ENCODE results near the gene CADM1.

CADM1 gene

GRCh38 chr11:115183136-115183535 lies 321.1 kb downstream of the CADM1 start:
- Histone ChIP-seq H3K4me1 (ENCODE audit: control insufficient read depth, insufficient read depth, low read length) (no peaks in the 10 kb centered on the region), H3K9ac (ENCODE audit: low read length in 2 of 2) (no peak overlapping the region), H3K27me3 (ENCODE audit: control insufficient read depth in 1 of 2, insufficient read depth in 2 of 2, low read length in 2 of 2) (no peaks in the 10 kb centered on the region), H3K9me3 (ENCODE audit: control insufficient read depth in 2 of 2, low read length in 2 of 2) (no peaks in the 10 kb centered on the region), H3K27ac (ENCODE audit: low read length) (no peak overlapping the region), H3K36me3 (ENCODE audit: control insufficient read depth in 2 of 2, insufficient read depth in 2 of 2, low read length in 2 of 2) (no peaks in the 10 kb centered on the region), H3K4me3 (ENCODE audit: low read length in 2 of 2) (no peak overlapping the region)

DNA sequence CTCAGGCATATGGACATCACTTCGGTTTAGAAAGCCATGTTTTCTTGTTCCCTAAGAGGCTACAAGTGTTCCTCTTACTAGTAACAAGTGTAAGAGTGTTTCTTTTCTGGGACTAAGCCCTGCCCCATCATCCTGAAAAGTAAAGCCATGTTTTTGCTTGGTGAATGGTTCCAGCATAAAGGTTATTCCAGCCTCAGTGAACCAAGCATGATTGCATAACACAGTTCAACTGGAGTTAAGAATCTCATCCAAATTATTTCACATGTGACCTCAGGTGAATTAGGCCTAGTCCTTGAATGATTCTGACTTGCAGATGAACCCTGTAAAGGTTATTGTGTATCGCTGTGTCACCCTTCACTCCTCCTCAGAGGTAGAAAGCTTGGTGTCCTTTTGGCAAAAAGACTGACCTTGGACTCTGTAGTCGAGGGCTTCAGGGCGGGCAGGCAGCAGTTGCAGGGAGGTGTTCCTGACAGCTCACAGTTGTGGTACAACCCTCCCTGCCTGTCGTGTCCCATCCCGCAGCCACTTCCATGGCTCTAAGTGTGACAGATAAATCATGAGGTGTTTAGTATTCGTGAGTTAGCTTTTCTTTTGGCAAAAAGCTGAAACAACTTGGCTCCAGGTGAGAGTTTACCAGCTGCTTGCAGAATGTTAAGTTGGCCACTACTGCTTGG lies 321.8 kb downstream of the CADM1 start:
- Histone ChIP-seq H3K9ac (ENCODE audit: low read length in 2 of 2) (no peak overlapping the region), H3K4me3 (ENCODE audit: low read length in 2 of 2) (no peak overlapping the region), H3K4me1 (ENCODE audit: control insufficient read depth, insufficient read depth, low read length) (no peaks in the 10 kb centered on the region), H3K27ac (ENCODE audit: low read length) (no peak overlapping the region), H3K36me3 (ENCODE audit: control insufficient read depth in 2 of 2, insufficient read depth in 2 of 2, low read length in 2 of 2) (no peaks in the 10 kb centered on the region), H3K27me3 (ENCODE audit: control insufficient read depth in 1 of 2, insufficient read depth in 2 of 2, low read length in 2 of 2) (no peaks in the 10 kb centered on the region), H3K9me3 (ENCODE audit: control insufficient read depth in 2 of 2, low read length in 2 of 2) (no peaks in the 10 kb centered on the region)

- no peaks in the 10 kb centered on the region for H3K27me3 ChIP-seq (ENCODE audit: control insufficient read depth in 1 of 2, insufficient read depth in 2 of 2, low read length in 2 of 2)
- no peaks in the 10 kb centered on the region for H3K9me3 ChIP-seq (ENCODE audit: control insufficient read depth in 2 of 2, low read length in 2 of 2)
- H3K4me1 ChIP-seq (ENCODE audit: control insufficient read depth, insufficient read depth, low read length) = no peaks in the 10 kb centered on the region
- H3K27ac ChIP-seq (ENCODE audit: low read length) = no peak overlapping the region
- no peak overlapping the region for H3K4me3 ChIP-seq (ENCODE audit: low read length in 2 of 2)
- no peaks in the 10 kb centered on the region for H3K36me3 ChIP-seq (ENCODE audit: control insufficient read depth in 2 of 2, insufficient read depth in 2 of 2, low read length in 2 of 2)
- H3K9ac ChIP-seq (ENCODE audit: low read length in 2 of 2) = no peak overlapping the region
Measured at GRCh38 chr11:115181538-115181937, 322.7 kb downstream of the CADM1 start.

DNA sequence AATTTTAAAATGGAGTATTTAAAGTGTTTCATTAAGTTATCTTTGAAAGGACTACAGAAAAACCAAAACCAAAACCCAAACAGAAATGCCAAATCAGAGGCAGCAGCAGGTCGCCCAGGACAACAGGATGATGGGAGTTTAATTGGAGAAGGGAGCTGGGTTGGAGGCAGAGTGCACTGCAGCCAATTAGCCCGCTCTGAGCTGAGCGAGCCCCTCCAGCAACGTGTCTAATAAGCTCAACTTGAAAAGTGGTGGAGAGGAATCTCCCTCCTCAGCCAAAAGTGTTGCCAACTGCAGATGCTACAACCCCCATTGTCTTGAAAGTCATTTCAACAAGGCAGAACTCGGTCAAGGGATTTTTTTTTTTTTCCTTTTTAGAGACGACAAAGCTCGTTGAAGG lies 323.9 kb downstream of the CADM1 start:
- H3K27me3 ChIP-seq (ENCODE audit: control insufficient read depth in 1 of 2, insufficient read depth in 2 of 2, low read length in 2 of 2) = no peaks in the 10 kb centered on the region
- no peaks in the 10 kb centered on the region for H3K4me1 ChIP-seq (ENCODE audit: control insufficient read depth, insufficient read depth, low read length)
- no peak overlapping the region for H3K9ac ChIP-seq (ENCODE audit: low read length in 2 of 2)
- no peaks in the 10 kb centered on the region for H3K36me3 ChIP-seq (ENCODE audit: control insufficient read depth in 2 of 2, insufficient read depth in 2 of 2, low read length in 2 of 2)
- no peak overlapping the region for H3K27ac ChIP-seq (ENCODE audit: low read length)
- H3K4me3 ChIP-seq (ENCODE audit: low read length in 2 of 2) = no peak overlapping the region
- no peaks in the 10 kb centered on the region for H3K9me3 ChIP-seq (ENCODE audit: control insufficient read depth in 2 of 2, low read length in 2 of 2)

- H3K4me3 ChIP-seq (ENCODE audit: low read length in 2 of 2) = no peak overlapping the region
- H3K9me3 ChIP-seq (ENCODE audit: control insufficient read depth in 2 of 2, low read length in 2 of 2) = no peaks in the 10 kb centered on the region
- H3K4me1 ChIP-seq (ENCODE audit: control insufficient read depth, insufficient read depth, low read length) = no peaks in the 10 kb centered on the region
- no peak overlapping the region for H3K9ac ChIP-seq (ENCODE audit: low read length in 2 of 2)
- no peak overlapping the region for H3K27ac ChIP-seq (ENCODE audit: low read length)
- no peaks in the 10 kb centered on the region for H3K27me3 ChIP-seq (ENCODE audit: control insufficient read depth in 1 of 2, insufficient read depth in 2 of 2, low read length in 2 of 2)
- no peaks in the 10 kb centered on the region for H3K36me3 ChIP-seq (ENCODE audit: control insufficient read depth in 2 of 2, insufficient read depth in 2 of 2, low read length in 2 of 2)
Measured at GRCh38 chr11:115179636-115180035, 324.6 kb downstream of the CADM1 start.

- no peaks in the 10 kb centered on the region for H3K27me3 ChIP-seq (ENCODE audit: control insufficient read depth in 1 of 2, insufficient read depth in 2 of 2, low read length in 2 of 2)
- H3K9me3 ChIP-seq (ENCODE audit: control insufficient read depth in 2 of 2, low read length in 2 of 2) = no peaks in the 10 kb centered on the region
- no peak overlapping the region for H3K9ac ChIP-seq (ENCODE audit: low read length in 2 of 2)
- H3K27ac ChIP-seq (ENCODE audit: low read length) = no peak overlapping the region
- no peaks in the 10 kb centered on the region for H3K4me1 ChIP-seq (ENCODE audit: control insufficient read depth, insufficient read depth, low read length)
- H3K4me3 ChIP-seq (ENCODE audit: low read length in 2 of 2) = no peak overlapping the region
- no peaks in the 10 kb centered on the region for H3K36me3 ChIP-seq (ENCODE audit: control insufficient read depth in 2 of 2, insufficient read depth in 2 of 2, low read length in 2 of 2)
Measured at GRCh38 chr11:115178705-115179104, 325.5 kb downstream of the CADM1 start.

DNA sequence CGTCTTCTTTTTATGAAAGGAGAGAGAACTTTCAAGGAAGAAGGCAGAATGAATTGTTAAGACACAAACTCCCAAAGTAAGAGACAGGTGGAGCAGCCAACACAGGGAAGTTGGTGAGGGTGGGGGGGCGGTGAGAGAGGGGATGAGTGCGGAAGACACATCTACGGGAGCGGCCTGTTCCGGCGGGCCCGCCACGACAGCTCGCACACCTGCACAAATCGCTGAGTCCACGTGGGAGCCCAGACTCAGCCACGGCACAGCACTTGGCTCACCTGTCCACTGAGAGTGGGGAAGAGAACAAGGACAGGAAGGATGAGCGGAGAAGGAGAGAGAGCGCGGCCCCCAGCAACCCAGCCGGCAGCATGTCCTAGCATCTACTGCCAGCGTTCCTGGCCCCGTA lies 331.1 kb downstream of the CADM1 start:
- Histone ChIP-seq H3K27me3 (ENCODE audit: control insufficient read depth in 1 of 2, insufficient read depth in 2 of 2, low read length in 2 of 2) (peaks cover 0 to 1% of the 10 kb centered on the region in 2 donors), H3K4me1 (ENCODE audit: control insufficient read depth, insufficient read depth, low read length) (peaks cover 4% of the 10 kb centered on the region), H3K36me3 (ENCODE audit: control insufficient read depth in 2 of 2, insufficient read depth in 2 of 2, low read length in 2 of 2) (no peaks in the 10 kb centered on the region), H3K27ac (ENCODE audit: low read length) (no peak overlapping the region), H3K9ac (ENCODE audit: low read length in 2 of 2) (no peak overlapping the region), H3K9me3 (ENCODE audit: control insufficient read depth in 2 of 2, low read length in 2 of 2) (no peaks in the 10 kb centered on the region), H3K4me3 (ENCODE audit: low read length in 2 of 2) (no peak overlapping the region)

DNA sequence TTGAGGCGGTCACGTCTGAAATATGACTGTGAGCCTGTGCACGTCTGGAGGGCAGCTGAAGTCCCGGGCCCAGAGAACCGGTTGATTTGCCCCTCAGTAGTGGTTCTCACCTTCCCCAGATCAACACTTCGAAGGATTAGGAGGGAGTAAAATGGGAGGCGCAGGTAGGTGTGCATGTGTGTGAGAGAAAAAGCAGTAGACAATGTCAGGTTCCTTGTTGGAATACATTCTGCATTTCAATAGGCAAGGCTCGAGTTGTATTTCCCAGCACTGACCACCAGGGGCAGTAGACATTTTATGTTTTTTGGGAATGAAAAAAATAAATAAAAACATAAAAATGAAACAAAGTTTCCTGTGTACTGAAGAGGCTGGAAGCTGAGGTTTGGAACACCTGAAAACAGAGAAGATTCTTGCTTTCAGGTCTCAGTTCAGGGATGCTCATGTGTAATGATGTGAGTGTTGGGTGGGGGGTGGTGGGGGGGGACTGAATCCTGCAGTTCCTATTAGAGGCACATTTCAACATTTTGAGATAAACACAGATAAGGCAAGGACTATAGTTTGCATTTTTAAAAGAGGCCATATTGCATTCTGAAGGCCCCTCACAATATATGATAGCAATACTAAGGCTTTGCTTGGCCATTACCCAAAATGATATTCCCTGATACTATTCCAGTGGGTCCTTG lies 333.9 kb downstream of the CADM1 start:
- H3K4me1 ChIP-seq (ENCODE audit: control insufficient read depth, insufficient read depth, low read length) = peaks cover 7% of the 10 kb centered on the region
- H3K9ac ChIP-seq (ENCODE audit: low read length in 2 of 2) = no peak overlapping the region
- H3K27me3 ChIP-seq (ENCODE audit: control insufficient read depth in 1 of 2, insufficient read depth in 2 of 2, low read length in 2 of 2) = peaks cover under 1 to 8% of the 10 kb centered on the region in 2 donors
- H3K27ac ChIP-seq (ENCODE audit: low read length) = no peak overlapping the region
- no peaks in the 10 kb centered on the region for H3K9me3 ChIP-seq (ENCODE audit: control insufficient read depth in 2 of 2, low read length in 2 of 2)
- no peaks in the 10 kb centered on the region for H3K36me3 ChIP-seq (ENCODE audit: control insufficient read depth in 2 of 2, insufficient read depth in 2 of 2, low read length in 2 of 2)
- no peak overlapping the region for H3K4me3 ChIP-seq (ENCODE audit: low read length in 2 of 2)

- Histone ChIP-seq H3K27ac (ENCODE audit: low read length) (no peak overlapping the region), H3K27me3 (ENCODE audit: control insufficient read depth in 1 of 2, insufficient read depth in 2 of 2, low read length in 2 of 2) (peaks cover 4 to 8% of the 10 kb centered on the region in 2 donors)
Measured at GRCh38 chr11:115169251-115169650, 335.0 kb downstream of the CADM1 start.

DNA sequence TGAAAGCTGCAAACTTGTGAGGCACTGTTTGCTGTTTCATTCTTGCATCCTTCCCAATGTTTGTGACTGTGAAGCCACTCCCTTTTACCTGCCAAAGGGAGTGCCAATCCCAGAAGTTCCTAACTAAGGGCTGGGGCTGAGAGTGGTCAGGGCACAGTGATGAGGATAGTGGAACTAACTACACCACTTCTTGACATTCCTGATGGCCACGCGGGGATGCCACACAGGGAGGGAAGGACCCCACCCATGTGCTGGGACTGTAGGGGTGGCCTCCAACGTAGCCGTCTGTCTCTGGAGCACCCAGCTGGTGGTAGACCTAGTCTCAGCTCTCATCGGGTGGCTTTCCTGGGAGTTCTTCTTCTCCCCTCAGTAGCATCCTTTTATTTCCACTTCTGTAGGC lies 335.5 kb downstream of the CADM1 start:
- Histone ChIP-seq H3K27me3 (ENCODE audit: control insufficient read depth in 1 of 2, insufficient read depth in 2 of 2, low read length in 2 of 2) (peaks cover 4 to 8% of the 10 kb centered on the region in 2 donors), H3K4me3 (ENCODE audit: low read length in 2 of 2) (no peak overlapping the region), H3K4me1 (ENCODE audit: control insufficient read depth, insufficient read depth, low read length) (peaks cover 7% of the 10 kb centered on the region), H3K27ac (ENCODE audit: low read length) (no peak overlapping the region), H3K36me3 (ENCODE audit: control insufficient read depth in 2 of 2, insufficient read depth in 2 of 2, low read length in 2 of 2) (no peaks in the 10 kb centered on the region), H3K9me3 (ENCODE audit: control insufficient read depth in 2 of 2, low read length in 2 of 2) (no peaks in the 10 kb centered on the region), H3K9ac (ENCODE audit: low read length in 2 of 2) (no peak overlapping the region)

More at GRCh38 chr11:115169251-115169650, 335.0 kb downstream of the CADM1 start:
- Histone ChIP-seq H3K9me3 (ENCODE audit: control insufficient read depth in 2 of 2, low read length in 2 of 2) (no peaks in the 10 kb centered on the region), H3K36me3 (ENCODE audit: control insufficient read depth in 2 of 2, insufficient read depth in 2 of 2, low read length in 2 of 2) (no peaks in the 10 kb centered on the region), H3K9ac (ENCODE audit: low read length in 2 of 2) (no peak overlapping the region), H3K4me1 (ENCODE audit: control insufficient read depth, insufficient read depth, low read length) (peaks cover 7% of the 10 kb centered on the region), H3K4me3 (ENCODE audit: low read length in 2 of 2) (no peak overlapping the region)

GRCh38 chr11:115168229-115168671 lies 336.0 kb downstream of the CADM1 start:
- H3K27ac ChIP-seq (ENCODE audit: low read length) = no peak overlapping the region
- H3K36me3 ChIP-seq (ENCODE audit: control insufficient read depth in 2 of 2, insufficient read depth in 2 of 2, low read length in 2 of 2) = no peaks in the 10 kb centered on the region
- no peak overlapping the region for H3K9ac ChIP-seq (ENCODE audit: low read length in 2 of 2)

More at GRCh38 chr11:115168229-115168671, 336.0 kb downstream of the CADM1 start:
- no peaks in the 10 kb centered on the region for H3K9me3 ChIP-seq (ENCODE audit: control insufficient read depth in 2 of 2, low read length in 2 of 2)
- H3K4me3 ChIP-seq (ENCODE audit: low read length in 2 of 2) = no peak overlapping the region
- peaks cover 7% of the 10 kb centered on the region for H3K4me1 ChIP-seq (ENCODE audit: control insufficient read depth, insufficient read depth, low read length)
- H3K27me3 ChIP-seq (ENCODE audit: control insufficient read depth in 1 of 2, insufficient read depth in 2 of 2, low read length in 2 of 2) = peaks cover 4 to 8% of the 10 kb centered on the region in 2 donors
